WTC11 (cell line): ENCODE results near the gene RELL1. TPM values are rescaled to one million over a fixed set of nuclear protein-coding genes. Genes with fewer than 3 reads are reported as not detected.

Experiments
- ATAC-seq: fragments of 200-7000 bp; cut with Tn5 transposase; 2 replicates; pipeline ENCODE4 v1.10.0; 2021; ENCODE audit warnings: mild to moderate bottlenecking, moderate library complexity
- CTCF ChIA-PET: fragments of 300-600 bp; sonication (Branson Sonifier 250); formaldehyde crosslinking; loops from one replicate; lab custom pipeline; 2021; ENCODE audit warnings: antibody characterized with exemption; lab: Charles Lee
- POLR2A ChIA-PET: fragments of 350-600 bp; sonication (Branson Sonifier 250); formaldehyde crosslinking; loops from one replicate; lab custom pipeline; 2021; ENCODE audit warnings: antibody characterized with exemption; lab: Charles Lee
- DNase-seq: peaks from one replicate; pipeline ENCODE4 v3.0.0; 2021; ENCODE audit warnings: low spot score
- H3K27ac Mint-ChIP-seq: 2 replicates; pipeline ENCODE4 v1.8.0; 2021; ENCODE audit warnings: mixed read lengths
- H3K27me3 Mint-ChIP-seq: 2 replicates; pipeline ENCODE4 v1.8.0; 2021; ENCODE audit warnings: low read depth, mild to moderate bottlenecking, moderate library complexity, mixed read lengths
- H3K36me3 Mint-ChIP-seq: 2 replicates; pipeline ENCODE4 v1.8.0; 2021; ENCODE audit warnings: mixed read lengths
- H3K4me1 Mint-ChIP-seq: 2 replicates; pipeline ENCODE4 v1.8.0; 2022; ENCODE audit warnings: mixed read lengths
- H3K4me3 Mint-ChIP-seq: 2 replicates; pipeline ENCODE4 v1.8.0; 2021; ENCODE audit warnings: mild to moderate bottlenecking, moderate library complexity, mixed read lengths
- H3K9me3 Mint-ChIP-seq: 2 replicates; pipeline ENCODE4 v1.8.0; 2021; ENCODE audit warnings: mixed read lengths
- ATF1 ChIP-seq: sonication (generic); formaldehyde crosslinking; IDR thresholded peaks from 2 replicates; pipeline ENCODE4 v1.8.1; 2023; ENCODE audit warnings: mild to moderate bottlenecking, moderate library complexity, missing genetic modification reagents
- CREM ChIP-seq: sonication (generic); formaldehyde crosslinking; IDR thresholded peaks from 2 replicates; pipeline ENCODE4 v1.8.1; 2022; ENCODE audit warnings: mild to moderate bottlenecking, missing genetic modification reagents, moderate library complexity
- GABPB1 ChIP-seq: sonication (generic); formaldehyde crosslinking; IDR thresholded peaks from 2 replicates; pipeline ENCODE4 v1.8.1; 2023; ENCODE audit warnings: mild to moderate bottlenecking, missing genetic modification reagents
- GRHL2 ChIP-seq: fragments of 250-450 bp; sonication (Bioruptor Pico); IDR thresholded peaks from 2 replicates; pipeline ENCODE4 v1.8.0; 2022; ENCODE audit warnings: mild to moderate bottlenecking, moderate library complexity; ENCODE audit not compliant: insufficient replicate concordance, severe bottlenecking
- MXD4 ChIP-seq: fragments of 250-450 bp; sonication (Bioruptor Pico); IDR thresholded peaks from 2 replicates; pipeline ENCODE4 v1.8.0; 2021; ENCODE audit warnings: mild to moderate bottlenecking, moderate library complexity, borderline replicate concordance
- NR2C2 ChIP-seq: sonication (generic); formaldehyde crosslinking; IDR thresholded peaks from 2 replicates; pipeline ENCODE4 v1.8.0; 2022; ENCODE audit warnings: mild to moderate bottlenecking, missing genetic modification reagents
- SMAD3 ChIP-seq: sonication (generic); formaldehyde crosslinking; IDR thresholded peaks from 2 replicates; pipeline ENCODE4 v1.8.0; 2022; ENCODE audit warnings: missing genetic modification reagents, mild to moderate bottlenecking, borderline replicate concordance
- SMAD4 ChIP-seq: sonication (generic); formaldehyde crosslinking; IDR thresholded peaks from 2 replicates; pipeline ENCODE4 v1.8.0; 2022; ENCODE audit warnings: mild to moderate bottlenecking, missing genetic modification reagents
- SOX15 ChIP-seq: fragments of 250-450 bp; sonication (Bioruptor Pico); IDR thresholded peaks from 2 replicates; pipeline ENCODE4 v1.9.0; 2021; ENCODE audit warnings: mild to moderate bottlenecking
- ZBTB21 ChIP-seq: sonication (generic); formaldehyde crosslinking; IDR thresholded peaks from 2 replicates; pipeline ENCODE4 v1.8.1; 2023; ENCODE audit warnings: mild to moderate bottlenecking, missing genetic modification reagents, borderline replicate concordance
- ZNF121 ChIP-seq: sonication (generic); formaldehyde crosslinking; IDR thresholded peaks from 2 replicates; pipeline ENCODE4 v1.8.0; 2023; ENCODE audit warnings: missing genetic modification reagents
- ZNF219 ChIP-seq: sonication (generic); formaldehyde crosslinking; IDR thresholded peaks from 2 replicates; pipeline ENCODE4 v1.8.0; 2023; ENCODE audit warnings: missing genetic modification reagents, mild to moderate bottlenecking, borderline replicate concordance
- total RNA-seq: library from RNA; stranded (reverse); gene quantifications from 3 replicates; pipeline ENCODE4 v1.2.3, GENCODE V29; 2021
- TF ChIP-seq, protein P1 (sequence below): sonication (generic); formaldehyde crosslinking; IDR thresholded peaks from 2 replicates; pipeline ENCODE4 v1.8.1; 2022; ENCODE audit warnings: low read depth, missing genetic modification reagents, borderline replicate concordance
- TF ChIP-seq, protein P2 (sequence below): sonication (generic); formaldehyde crosslinking; IDR thresholded peaks from 2 replicates; pipeline ENCODE4 v1.8.0; 2023; ENCODE audit warnings: mild to moderate bottlenecking, missing genetic modification reagents
- TF ChIP-seq, protein P3 (sequence below): sonication (generic); formaldehyde crosslinking; IDR thresholded peaks from 2 replicates; pipeline ENCODE4 v1.8.0; 2023; ENCODE audit warnings: missing genetic modification reagents
- TF ChIP-seq, protein P4 (sequence below): sonication (generic); formaldehyde crosslinking; IDR thresholded peaks from 2 replicates; pipeline ENCODE4 v1.8.0; 2022; ENCODE audit warnings: mild to moderate bottlenecking, missing genetic modification reagents

The RELL1 gene
- total RNA-seq, 1 experiment from 2014 or later = 14.4 TPM

DNA sequence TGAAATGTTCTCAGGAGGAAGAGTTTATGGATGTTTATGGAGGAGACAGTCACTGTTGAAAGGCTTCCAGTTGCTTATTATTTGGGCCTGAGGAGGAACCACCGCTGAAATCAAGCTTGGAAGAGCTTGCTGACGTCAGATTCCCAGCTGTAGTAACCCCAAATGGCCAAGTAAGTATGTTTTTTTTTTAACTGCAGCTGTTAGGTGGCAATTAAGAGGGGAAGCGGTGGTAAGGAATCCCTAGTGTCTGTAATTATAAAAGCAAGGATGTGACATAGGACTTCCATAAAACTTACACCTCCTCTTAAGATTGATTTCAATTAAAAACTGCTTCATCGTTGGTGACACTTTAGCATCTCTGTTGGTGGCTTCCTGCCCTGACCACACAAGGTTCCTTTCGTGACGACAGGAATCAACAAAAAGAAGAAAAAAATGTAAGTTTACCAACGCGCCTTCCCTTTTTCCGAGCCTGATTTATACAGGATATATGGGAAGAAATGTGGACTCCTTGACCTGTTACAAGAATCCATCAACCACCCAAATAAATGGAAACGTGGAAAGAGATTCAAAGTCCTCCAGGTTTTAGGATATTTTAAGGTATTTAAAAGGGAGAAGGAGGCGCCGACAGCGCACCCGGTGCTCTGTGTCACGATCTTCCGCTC, 884 bp downstream of the RELL1 start:
- ChIA-PET POLR2A (no interaction called here), CTCF (interaction anchor here (0.6 to 0.7 kb wide), 2 partner anchors 82 to 139 kb away, joined by 3 read pairs; no protein-coding TSS in a partner anchor)
- Mint-ChIP-seq H3K9me3 (no peaks in the 10 kb centered on the region), H3K27ac (no peak overlapping the region; the same call in 1 of the 2 replicates), H3K36me3 (peaks cover 7% of the 10 kb centered on the region; the same call in 1 of the 2 replicates), H3K27me3 (peaks cover 25% of the 10 kb centered on the region), H3K4me3 (peak overlapping the region; percentile 80), H3K4me1 (peaks cover 35% of the 10 kb centered on the region)
- ATAC-seq = no peak
- DNase-seq = no peak
- TF ChIP-seq, protein P1, sequence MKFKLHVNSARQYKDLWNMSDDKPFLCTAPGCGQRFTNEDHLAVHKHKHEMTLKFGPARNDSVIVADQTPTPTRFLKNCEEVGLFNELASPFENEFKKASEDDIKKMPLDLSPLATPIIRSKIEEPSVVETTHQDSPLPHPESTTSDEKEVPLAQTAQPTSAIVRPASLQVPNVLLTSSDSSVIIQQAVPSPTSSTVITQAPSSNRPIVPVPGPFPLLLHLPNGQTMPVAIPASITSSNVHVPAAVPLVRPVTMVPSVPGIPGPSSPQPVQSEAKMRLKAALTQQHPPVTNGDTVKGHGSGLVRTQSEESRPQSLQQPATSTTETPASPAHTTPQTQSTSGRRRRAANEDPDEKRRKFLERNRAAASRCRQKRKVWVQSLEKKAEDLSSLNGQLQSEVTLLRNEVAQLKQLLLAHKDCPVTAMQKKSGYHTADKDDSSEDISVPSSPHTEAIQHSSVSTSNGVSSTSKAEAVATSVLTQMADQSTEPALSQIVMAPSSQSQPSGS = no peak
- TF ChIP-seq, protein P2, sequence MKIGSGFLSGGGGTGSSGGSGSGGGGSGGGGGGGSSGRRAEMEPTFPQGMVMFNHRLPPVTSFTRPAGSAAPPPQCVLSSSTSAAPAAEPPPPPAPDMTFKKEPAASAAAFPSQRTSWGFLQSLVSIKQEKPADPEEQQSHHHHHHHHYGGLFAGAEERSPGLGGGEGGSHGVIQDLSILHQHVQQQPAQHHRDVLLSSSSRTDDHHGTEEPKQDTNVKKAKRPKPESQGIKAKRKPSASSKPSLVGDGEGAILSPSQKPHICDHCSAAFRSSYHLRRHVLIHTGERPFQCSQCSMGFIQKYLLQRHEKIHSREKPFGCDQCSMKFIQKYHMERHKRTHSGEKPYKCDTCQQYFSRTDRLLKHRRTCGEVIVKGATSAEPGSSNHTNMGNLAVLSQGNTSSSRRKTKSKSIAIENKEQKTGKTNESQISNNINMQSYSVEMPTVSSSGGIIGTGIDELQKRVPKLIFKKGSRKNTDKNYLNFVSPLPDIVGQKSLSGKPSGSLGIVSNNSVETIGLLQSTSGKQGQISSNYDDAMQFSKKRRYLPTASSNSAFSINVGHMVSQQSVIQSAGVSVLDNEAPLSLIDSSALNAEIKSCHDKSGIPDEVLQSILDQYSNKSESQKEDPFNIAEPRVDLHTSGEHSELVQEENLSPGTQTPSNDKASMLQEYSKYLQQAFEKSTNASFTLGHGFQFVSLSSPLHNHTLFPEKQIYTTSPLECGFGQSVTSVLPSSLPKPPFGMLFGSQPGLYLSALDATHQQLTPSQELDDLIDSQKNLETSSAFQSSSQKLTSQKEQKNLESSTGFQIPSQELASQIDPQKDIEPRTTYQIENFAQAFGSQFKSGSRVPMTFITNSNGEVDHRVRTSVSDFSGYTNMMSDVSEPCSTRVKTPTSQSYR (CRISPR knock-in tag) = no peak

DNA sequence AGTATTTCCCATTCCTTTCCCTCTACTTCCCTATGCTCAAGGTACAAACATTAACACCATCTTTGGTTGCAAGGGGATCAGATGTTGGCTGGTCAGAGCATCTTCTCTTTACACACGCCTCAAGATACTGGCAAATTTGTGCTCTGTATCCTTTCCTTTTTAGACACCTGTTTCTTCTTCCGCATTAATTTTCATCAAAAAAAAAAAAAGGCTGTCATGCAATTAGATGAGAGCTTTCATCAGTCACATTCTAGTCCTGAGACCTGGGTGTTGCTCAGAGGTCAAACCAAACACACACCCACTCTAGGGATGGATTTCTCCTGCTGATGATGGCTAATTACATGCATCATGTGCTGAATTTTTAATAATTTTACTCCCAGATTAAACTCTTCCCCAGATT, 2.0 kb downstream of the RELL1 start:
- no peak overlapping the region; the same call in 1 of the 2 replicates for H3K4me3 Mint-ChIP-seq
- 0 out of 2 replicates have a peak, but pooled peaks have one; percentile 36 for TF ChIP-seq GABPB1
- no peak for TF ChIP-seq ATF1 (CRISPR knock-in tag)
- ChIA-PET POLR2A (no interaction called here), CTCF (no interaction called here)
- H3K4me1 Mint-ChIP-seq = peaks cover 26% of the 10 kb centered on the region
- peaks cover 7% of the 10 kb centered on the region; the same call in 1 of the 2 replicates for H3K36me3 Mint-ChIP-seq
- no peak overlapping the region for H3K27ac Mint-ChIP-seq
- ATAC-seq (no peak), DNase-seq (no peak)
- H3K9me3 Mint-ChIP-seq = no peaks in the 10 kb centered on the region
- H3K27me3 Mint-ChIP-seq = peaks cover 25% of the 10 kb centered on the region

DNA sequence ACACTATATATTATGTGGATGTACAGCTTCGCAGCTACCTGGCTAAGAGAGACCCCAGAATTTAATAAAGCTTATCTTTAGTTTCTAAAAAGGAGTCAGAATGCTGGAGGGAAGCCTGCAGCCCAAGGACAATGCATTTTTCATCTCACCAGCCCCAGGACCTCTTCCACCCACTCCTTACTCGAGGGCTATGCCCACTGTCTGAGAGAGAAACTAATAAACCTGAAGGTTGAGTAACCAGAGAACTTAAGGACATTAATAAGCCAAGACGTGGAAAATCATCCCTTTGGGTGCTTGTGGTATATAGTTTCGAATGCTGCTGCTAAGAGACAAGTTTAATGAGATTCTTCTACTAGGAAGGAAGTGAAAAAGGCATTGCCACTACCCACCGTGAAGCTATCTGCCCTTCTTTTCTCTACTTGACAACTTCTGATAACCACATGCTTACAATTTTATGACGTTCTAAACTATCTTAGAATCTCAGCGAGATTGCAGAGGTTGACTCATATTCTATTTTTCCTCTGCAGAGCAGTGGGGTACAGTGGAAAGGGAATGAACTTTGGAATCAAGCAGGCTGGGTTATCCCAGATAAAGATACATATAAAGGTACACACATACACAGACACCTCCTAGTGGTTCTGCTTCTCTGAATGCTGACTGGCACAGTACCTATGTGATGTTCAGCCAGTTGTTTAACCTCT, 3.3 kb downstream of the RELL1 start:
- CTCF ChIA-PET = interaction anchor here (0.5 to 1.0 kb wide), 2 partner anchors 75 to 80 kb away, joined by 3 to 4 read pairs; no protein-coding TSS in a partner anchor
- H3K27ac Mint-ChIP-seq = no peak overlapping the region
- POLR2A ChIA-PET = interaction anchor here (0.5 kb wide), 1 partner anchor 241 kb away, joined by 3 read pairs; no protein-coding TSS in a partner anchor
- peaks cover 20% of the 10 kb centered on the region for H3K27me3 Mint-ChIP-seq
- H3K36me3 Mint-ChIP-seq = peaks cover 7% of the 10 kb centered on the region; the same call in 1 of the 2 replicates
- no peaks in the 10 kb centered on the region for H3K9me3 Mint-ChIP-seq
- DNase-seq = no peak
- peaks cover 22% of the 10 kb centered on the region for H3K4me1 Mint-ChIP-seq
- ATAC-seq = no peak
- H3K4me3 Mint-ChIP-seq = no peak overlapping the region
- TF ChIP-seq ZBTB21 (CRISPR knock-in tag) (no peak), SMAD4 (CRISPR knock-in tag) (no peak)

DNA sequence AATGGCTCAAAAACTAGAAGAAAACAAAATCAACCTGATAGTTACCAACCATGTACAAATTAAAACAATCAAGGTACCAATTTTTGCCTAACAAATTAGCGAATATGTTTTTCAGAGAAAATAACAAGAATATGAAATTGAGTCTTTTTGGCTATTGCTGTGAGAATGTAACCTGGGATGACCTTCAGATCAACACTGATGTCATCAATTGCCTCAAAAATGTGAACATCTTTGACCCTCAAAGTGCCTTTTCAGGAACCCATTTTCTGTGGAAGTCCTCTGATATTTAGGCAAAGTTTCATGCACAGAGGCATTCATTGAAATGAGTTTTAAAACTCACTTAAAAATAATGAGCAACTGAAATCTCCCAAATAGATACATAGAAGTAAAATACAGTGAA, 6.1 kb downstream of the RELL1 start:
- Mint-ChIP-seq H3K36me3 (peaks cover 9% of the 10 kb centered on the region; the same call in 1 of the 2 replicates), H3K9me3 (no peaks in the 10 kb centered on the region), H3K4me1 (peaks cover 16% of the 10 kb centered on the region), H3K27me3 (peaks cover 10% of the 10 kb centered on the region), H3K4me3 (no peak overlapping the region), H3K27ac (no peak overlapping the region)
- no peak for ATAC-seq
- ChIA-PET POLR2A (no interaction called here), CTCF (interaction anchor here (0.7 kb wide), 1 partner anchor 227 kb away, joined by 3 read pairs; no protein-coding TSS in a partner anchor)
- DNase-seq = no peak
- TF ChIP-seq SMAD3 (CRISPR knock-in tag) = no peak
- no peak for TF ChIP-seq SOX15 (CRISPR knock-in tag)
- TF ChIP-seq, protein P3, sequence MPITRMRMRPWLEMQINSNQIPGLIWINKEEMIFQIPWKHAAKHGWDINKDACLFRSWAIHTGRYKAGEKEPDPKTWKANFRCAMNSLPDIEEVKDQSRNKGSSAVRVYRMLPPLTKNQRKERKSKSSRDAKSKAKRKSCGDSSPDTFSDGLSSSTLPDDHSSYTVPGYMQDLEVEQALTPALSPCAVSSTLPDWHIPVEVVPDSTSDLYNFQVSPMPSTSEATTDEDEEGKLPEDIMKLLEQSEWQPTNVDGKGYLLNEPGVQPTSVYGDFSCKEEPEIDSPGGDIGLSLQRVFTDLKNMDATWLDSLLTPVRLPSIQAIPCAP (CRISPR knock-in tag) = no peak
- TF ChIP-seq, protein P2 (CRISPR knock-in tag) = no peak
- TF ChIP-seq ZNF219 (CRISPR knock-in tag) = no peak
- TF ChIP-seq SMAD4 (CRISPR knock-in tag) = no peak
- TF ChIP-seq, protein P4, sequence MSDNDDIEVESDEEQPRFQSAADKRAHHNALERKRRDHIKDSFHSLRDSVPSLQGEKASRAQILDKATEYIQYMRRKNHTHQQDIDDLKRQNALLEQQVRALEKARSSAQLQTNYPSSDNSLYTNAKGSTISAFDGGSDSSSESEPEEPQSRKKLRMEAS (CRISPR knock-in tag) = no peak
- TF ChIP-seq CREM (CRISPR knock-in tag) = no peak
- no peak for TF ChIP-seq NR2C2 (CRISPR knock-in tag)
- no peak for TF ChIP-seq GRHL2
- TF ChIP-seq MXD4 = no peak
- TF ChIP-seq ZNF121 = no peak
